GM18526 (cell line): Measurements from ENCODE around the gene SPTB.

ENCODE experiments used
- POLR2A ChIP-seq: IDR thresholded peaks from 3 replicates; pipeline ENCODE4 v1.6.1; 2011; ENCODE audit not compliant: insufficient read length; ENCODE audit errors: extremely low read depth

Gene SPTB

GRCh38 chr14:64745511-64746091 is 134.1 kb downstream of the SPTB start:
- TF ChIP-seq POLR2A, result no peak

- TF ChIP-seq POLR2A, result no peak
These were observed 136.6 kb downstream of the SPTB start for GRCh38 chr14:64743061-64743460.

- TF ChIP-seq POLR2A, result no peak
These were observed 137.7 kb downstream of the SPTB start for GRCh38 chr14:64741961-64742360.

GRCh38 chr14:64741200-64741599 is 138.5 kb downstream of the SPTB start:
- no peak for TF ChIP-seq POLR2A

GRCh38 chr14:64738281-64738804 is 141.4 kb downstream of the SPTB start:
- no peak for TF ChIP-seq POLR2A

GRCh38 chr14:64737391-64738280 is 142.1 kb downstream of the SPTB start:
- TF ChIP-seq POLR2A, result no peak

- TF ChIP-seq POLR2A, result no peak
These were observed 143.2 kb downstream of the SPTB start for GRCh38 chr14:64736271-64737169.

GRCh38 chr14:64734990-64735389 is 144.7 kb downstream of the SPTB start:
- TF ChIP-seq POLR2A, result no peak

- no peak for TF ChIP-seq POLR2A
These were observed 145.8 kb downstream of the SPTB start for GRCh38 chr14:64733899-64734298.

- no peak for TF ChIP-seq POLR2A
These were observed 146.4 kb downstream of the SPTB start for GRCh38 chr14:64733321-64733720.

- no peak for TF ChIP-seq POLR2A
These were observed 147.1 kb downstream of the SPTB start for GRCh38 chr14:64732536-64733120.

- no peak for TF ChIP-seq POLR2A
These were observed 147.6 kb downstream of the SPTB start for GRCh38 chr14:64732066-64732465.

GRCh38 chr14:64731141-64731581 is 148.5 kb downstream of the SPTB start:
- no peak for TF ChIP-seq POLR2A

GRCh38 chr14:64730681-64731080 is 149.0 kb downstream of the SPTB start:
- no peak for TF ChIP-seq POLR2A

- no peak for TF ChIP-seq POLR2A
These were observed 149.7 kb downstream of the SPTB start for GRCh38 chr14:64730061-64730440.
